GM12801 (cell line): ENCODE data around the gene KCNH8.

Experiments
- TF ChIP-seq, protein P1 (sequence below): IDR thresholded peaks from one replicate; pipeline ENCODE4 v1.5.1; 2011; ENCODE audit warnings: control low read depth; ENCODE audit not compliant: insufficient read length; ENCODE audit errors: extremely low read depth

KCNH8 gene

DNA sequence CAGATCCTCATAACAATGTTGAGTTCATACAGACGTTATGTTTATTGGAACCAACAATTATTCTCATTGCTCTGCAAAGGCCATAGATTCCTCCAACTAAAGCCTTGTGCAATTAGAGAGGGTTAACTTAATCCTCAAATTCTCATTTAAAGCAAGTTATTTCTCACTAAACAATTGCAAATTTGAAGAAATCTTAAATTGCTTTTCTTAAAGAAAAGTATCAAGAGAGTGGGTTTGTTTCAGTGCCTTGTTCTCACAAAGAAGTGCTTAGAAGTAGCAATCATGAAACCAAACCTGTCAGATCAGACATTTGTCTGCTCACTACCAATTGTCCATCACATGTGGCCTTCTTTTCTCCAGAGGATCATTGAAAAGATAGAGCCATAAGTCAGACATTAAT is 124.8 kb downstream of the KCNH8 start:
- TF ChIP-seq, protein P1, sequence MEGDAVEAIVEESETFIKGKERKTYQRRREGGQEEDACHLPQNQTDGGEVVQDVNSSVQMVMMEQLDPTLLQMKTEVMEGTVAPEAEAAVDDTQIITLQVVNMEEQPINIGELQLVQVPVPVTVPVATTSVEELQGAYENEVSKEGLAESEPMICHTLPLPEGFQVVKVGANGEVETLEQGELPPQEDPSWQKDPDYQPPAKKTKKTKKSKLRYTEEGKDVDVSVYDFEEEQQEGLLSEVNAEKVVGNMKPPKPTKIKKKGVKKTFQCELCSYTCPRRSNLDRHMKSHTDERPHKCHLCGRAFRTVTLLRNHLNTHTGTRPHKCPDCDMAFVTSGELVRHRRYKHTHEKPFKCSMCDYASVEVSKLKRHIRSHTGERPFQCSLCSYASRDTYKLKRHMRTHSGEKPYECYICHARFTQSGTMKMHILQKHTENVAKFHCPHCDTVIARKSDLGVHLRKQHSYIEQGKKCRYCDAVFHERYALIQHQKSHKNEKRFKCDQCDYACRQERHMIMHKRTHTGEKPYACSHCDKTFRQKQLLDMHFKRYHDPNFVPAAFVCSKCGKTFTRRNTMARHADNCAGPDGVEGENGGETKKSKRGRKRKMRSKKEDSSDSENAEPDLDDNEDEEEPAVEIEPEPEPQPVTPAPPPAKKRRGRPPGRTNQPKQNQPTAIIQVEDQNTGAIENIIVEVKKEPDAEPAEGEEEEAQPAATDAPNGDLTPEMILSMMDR = no peak

DNA sequence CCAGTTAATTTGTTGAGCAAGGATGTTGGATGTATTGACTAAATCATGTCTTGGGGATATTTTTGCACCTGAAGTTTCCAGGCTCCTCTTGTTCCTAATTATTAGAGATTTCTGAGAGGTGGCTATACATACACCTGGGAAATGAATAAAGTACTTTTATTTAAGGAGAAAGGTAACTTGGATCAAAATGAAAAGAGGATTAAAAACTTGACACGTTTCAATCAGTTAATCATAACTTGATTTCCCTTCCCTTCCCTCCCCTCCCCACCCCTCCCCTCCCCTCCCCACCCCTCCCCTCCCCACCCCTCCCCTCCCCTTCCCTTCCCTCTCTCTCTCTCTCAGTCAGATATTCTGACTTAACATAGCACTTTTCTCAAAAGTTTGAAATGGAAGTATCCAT is 126.3 kb downstream of the KCNH8 start:
- TF ChIP-seq, protein P1 = no peak

DNA sequence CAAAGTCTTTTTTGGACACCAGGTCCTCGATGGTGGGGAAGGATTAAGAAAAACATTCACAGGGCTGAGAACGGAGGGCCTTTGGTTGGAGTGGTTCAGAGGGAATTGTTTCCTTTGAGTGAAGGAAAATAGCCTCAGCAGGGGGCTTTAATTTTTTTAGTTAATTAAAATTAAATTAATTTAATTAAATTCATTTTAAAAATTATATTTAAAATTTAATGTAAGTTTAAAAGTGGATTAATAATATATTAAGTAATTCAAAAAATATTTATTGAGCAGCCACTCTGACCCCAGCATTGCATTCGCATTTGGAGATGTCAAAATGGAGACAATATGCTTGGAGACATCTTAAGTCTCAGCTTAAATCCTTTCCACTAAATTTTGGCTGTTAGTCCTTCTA is 136.7 kb downstream of the KCNH8 start:
- TF ChIP-seq, protein P1 = no peak

DNA sequence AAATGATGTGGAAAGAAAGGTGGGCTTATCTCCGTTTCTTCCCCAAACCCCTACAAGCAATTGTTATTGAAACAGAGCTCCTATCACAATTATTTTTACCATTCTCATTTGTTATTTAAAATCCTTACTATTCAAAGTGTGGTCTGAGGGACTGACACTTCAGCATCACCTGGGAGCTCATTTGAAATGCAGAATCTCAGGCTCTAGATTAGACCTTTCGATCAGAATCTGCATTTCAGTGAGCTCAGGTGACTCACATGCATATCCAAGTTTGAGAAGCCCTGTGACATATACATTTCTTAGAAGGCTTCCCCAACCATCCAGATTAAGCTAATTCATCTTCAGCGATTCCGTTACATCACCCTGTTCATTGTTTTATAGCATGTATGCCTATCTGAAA is 145.0 kb downstream of the KCNH8 start:
- TF ChIP-seq, protein P1 = no peak

DNA sequence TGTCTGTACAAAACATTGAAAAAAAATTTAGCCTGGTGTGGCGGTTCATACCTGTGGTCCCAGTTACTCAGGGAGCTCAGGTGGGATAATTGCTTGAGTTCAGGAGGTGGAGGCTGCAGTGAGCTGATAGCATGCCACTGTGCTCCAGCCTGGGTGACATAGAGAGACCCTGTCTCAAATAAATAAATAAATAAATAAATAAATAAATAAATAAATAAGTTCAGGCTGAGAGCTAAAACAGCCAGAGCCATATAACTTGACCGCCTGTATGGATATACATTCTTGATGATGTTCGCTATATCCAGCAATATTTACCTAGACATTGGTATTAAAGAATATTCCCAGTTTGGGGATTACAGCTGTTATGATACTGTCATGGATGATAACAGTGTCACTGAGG is 146.9 kb downstream of the KCNH8 start:
- TF ChIP-seq, protein P1 = no peak

DNA sequence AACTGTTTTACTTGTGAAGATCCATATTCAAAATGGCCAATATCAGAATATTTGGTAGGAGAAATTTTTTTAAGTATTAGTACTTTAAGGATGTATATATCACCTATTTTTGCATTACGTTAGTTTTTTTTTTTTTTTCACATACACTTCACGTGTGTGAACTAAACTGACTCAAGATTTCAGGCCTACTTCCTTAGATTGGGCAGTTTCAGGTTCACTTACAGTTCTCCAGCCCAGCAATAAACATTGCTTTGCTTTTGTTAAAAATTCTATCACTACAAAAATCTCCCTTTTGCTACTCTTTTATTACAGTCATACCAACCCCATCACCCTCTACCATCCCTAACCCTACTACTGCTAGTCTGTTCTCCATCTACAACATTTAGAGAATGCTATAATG is 183.6 kb downstream of the KCNH8 start:
- TF ChIP-seq, protein P1 = no peak

DNA sequence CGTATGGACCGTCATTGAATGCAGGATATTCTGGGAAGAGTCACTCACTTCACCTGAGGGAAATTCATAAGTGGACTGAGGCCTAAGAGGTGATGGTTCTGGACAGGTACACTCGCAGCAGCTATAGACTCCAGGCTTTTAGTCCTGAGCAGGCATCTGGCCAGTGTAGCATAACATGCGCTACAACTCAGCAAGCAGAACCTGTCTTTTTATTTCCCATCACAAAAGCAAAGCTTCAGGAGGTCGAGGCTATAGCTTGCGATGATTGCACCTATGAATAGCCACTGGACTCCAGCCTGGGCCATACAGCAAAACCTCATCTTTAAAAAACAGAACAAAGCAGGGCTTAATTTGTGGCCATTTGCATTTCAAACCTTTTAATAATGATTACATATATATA is 185.8 kb downstream of the KCNH8 start:
- TF ChIP-seq, protein P1 = no peak

DNA sequence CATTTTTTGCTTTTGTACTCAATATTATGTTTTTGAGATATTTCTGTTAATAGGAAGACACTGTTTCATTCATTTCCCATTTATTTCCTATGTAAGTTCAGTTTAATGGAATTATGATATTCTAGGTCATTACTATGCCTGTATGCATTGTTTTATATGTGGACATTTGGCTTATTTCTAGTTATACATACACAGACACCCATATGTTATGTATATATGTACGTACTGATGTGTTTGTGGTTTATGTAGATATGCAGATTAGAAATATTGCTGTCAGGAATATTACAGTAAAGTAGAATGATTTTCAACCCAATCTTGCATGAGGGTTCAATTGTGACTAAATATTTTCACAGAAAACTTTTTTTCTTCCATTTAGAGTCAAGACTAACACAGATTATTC is 190.5 kb downstream of the KCNH8 start:
- TF ChIP-seq, protein P1 = no peak
